AG10803 (cell line): ENCODE results near the gene TMIE.
A peak's percentile ranks its signal among the peaks of the same experiment; 100 is the strongest.

Source experiments
- DNase-seq: peaks from one replicate; pipeline ENCODE4 v3.0.0; 2010; ENCODE audit warnings: low read depth
- H3K4me3 ChIP-seq: 2 replicates; pipeline ENCODE4 v1.5.1; 2011; ENCODE audit warnings: mild to moderate bottlenecking, low read length, control low read depth
- CTCF ChIP-seq: conservative IDR thresholded peaks from 2 replicates; pipeline ENCODE4 v1.5.1; 2011; ENCODE audit warnings: mild to moderate bottlenecking, low read length, control low read depth, inconsistent platforms

Gene TMIE

GRCh38 chr3:46681387-46681786 is 19.8 kb upstream of the TMIE start:
- no peak for TF ChIP-seq CTCF
- DNase-seq = no peak

GRCh38 chr3:46681856-46682540 is 19.2 kb upstream of the TMIE start:
- no peak for TF ChIP-seq CTCF
- no peak for DNase-seq
- H3K4me3 ChIP-seq = no peak overlapping the region

More at GRCh38 chr3:46681387-46681786, 19.8 kb upstream of the TMIE start:
- H3K4me3 ChIP-seq = no peak overlapping the region

- H3K4me3 ChIP-seq = no peak overlapping the region
- DNase-seq = no peak
- no peak for TF ChIP-seq CTCF
Measured at GRCh38 chr3:46682974-46683373, 18.2 kb upstream of the TMIE start.

GRCh38 chr3:46684891-46685290 is 16.3 kb upstream of the TMIE start:
- TF ChIP-seq CTCF = no peak
- no peak overlapping the region for H3K4me3 ChIP-seq
- no peak for DNase-seq

- no peak overlapping the region for H3K4me3 ChIP-seq
- TF ChIP-seq CTCF = no peak
- no peak for DNase-seq
Measured at GRCh38 chr3:46685446-46685845, 15.7 kb upstream of the TMIE start.

GRCh38 chr3:46690798-46691197 is 10.4 kb upstream of the TMIE start:
- TF ChIP-seq CTCF = no peak
- no peak overlapping the region for H3K4me3 ChIP-seq
- no peak for DNase-seq

- no peak for DNase-seq
- no peak for TF ChIP-seq CTCF
- peak overlapping the region; percentile 71 for H3K4me3 ChIP-seq
Measured at GRCh38 chr3:46692566-46692990, 8.6 kb upstream of the TMIE start.
